HepG2 (cell line): ENCODE results near the gene S100A13. TPM values are rescaled to one million over a fixed set of nuclear protein-coding genes. Genes with fewer than 3 reads are reported as not detected.

ENCODE experiments used
- ARID4A ChIP-seq: sonication (generic); formaldehyde crosslinking; IDR thresholded peaks from 2 replicates; pipeline ENCODE4 v1.5.0; 2020; ENCODE audit warnings: mild to moderate bottlenecking, missing genetic modification reagents, borderline replicate concordance
- DBP ChIP-seq: sonication (generic); formaldehyde crosslinking; IDR thresholded peaks from 2 replicates; pipeline ENCODE4 v1.4.0; 2020; ENCODE audit warnings: missing genetic modification reagents; ENCODE audit errors: not compliant biosample characterization
- E2F1 ChIP-seq: sonication (generic); formaldehyde crosslinking; IDR thresholded peaks from 2 replicates; pipeline ENCODE4 v1.5.0; 2020; ENCODE audit warnings: missing genetic modification reagents
- GATAD2A ChIP-seq: IDR thresholded peaks from 2 replicates; pipeline ENCODE4 v1.6.1; 2016
- HNF4A ChIP-seq: sonication (generic); formaldehyde crosslinking; IDR thresholded peaks from 2 replicates; pipeline ENCODE4 v1.4.0; 2020; ENCODE audit warnings: missing genetic modification reagents
- JUN ChIP-seq: sonication (generic); formaldehyde crosslinking; IDR thresholded peaks from 2 replicates; pipeline ENCODE4 v1.4.0; 2020; ENCODE audit warnings: mild to moderate bottlenecking, missing genetic modification reagents
- KLF9 ChIP-seq: IDR thresholded peaks from 2 replicates; pipeline ENCODE4 v1.6.1; 2016; ENCODE audit warnings: low read depth
- PHF20 ChIP-seq: sonication (generic); formaldehyde crosslinking; IDR thresholded peaks from 2 replicates; pipeline ENCODE4 v1.5.0; 2020; ENCODE audit warnings: mild to moderate bottlenecking, missing genetic modification reagents
- PPARG ChIP-seq: conservative IDR thresholded peaks from 2 replicates; pipeline ENCODE4 v1.6.1; 2016; ENCODE audit warnings: missing biosample characterization, missing genetic modification reagents
- PRPF4 ChIP-seq: fragments of 200-400 bp; formaldehyde crosslinking; IDR thresholded peaks from 2 replicates; pipeline ENCODE4 v1.6.1; 2016; ENCODE audit warnings: low read length, low read depth; ENCODE audit not compliant: poor library complexity, severe bottlenecking
- RCOR2 ChIP-seq: IDR thresholded peaks from 2 replicates; pipeline ENCODE4 v1.6.1; 2016; ENCODE audit warnings: missing biosample characterization, missing genetic modification reagents
- SALL1 ChIP-seq: sonication (generic); formaldehyde crosslinking; IDR thresholded peaks from 2 replicates; pipeline ENCODE4 v1.8.0; 2022; ENCODE audit warnings: mild to moderate bottlenecking, missing genetic modification reagents
- ZBTB25 ChIP-seq: IDR thresholded peaks from 2 replicates; pipeline ENCODE4 v1.6.1; 2018; ENCODE audit warnings: missing genetic modification reagents
- ZMYM4 ChIP-seq: sonication (generic); formaldehyde crosslinking; IDR thresholded peaks from 2 replicates; pipeline ENCODE4 v1.8.1; 2023; ENCODE audit warnings: mild to moderate bottlenecking, missing genetic modification reagents
- ZNF44 ChIP-seq: sonication (generic); formaldehyde crosslinking; IDR thresholded peaks from 2 replicates; pipeline ENCODE4 v1.5.1; 2020; ENCODE audit warnings: mild to moderate bottlenecking, missing genetic modification reagents
- ZNF543 ChIP-seq: sonication (generic); formaldehyde crosslinking; IDR thresholded peaks from 2 replicates; pipeline ENCODE4 v1.4.0; 2020; ENCODE audit warnings: mild to moderate bottlenecking, missing genetic modification reagents
- ZNF558 ChIP-seq: sonication (generic); formaldehyde crosslinking; IDR thresholded peaks from 2 replicates; pipeline ENCODE4 v1.9.0; 2022; ENCODE audit warnings: mild to moderate bottlenecking, missing genetic modification reagents, borderline replicate concordance
- ZNF564 ChIP-seq: sonication (generic); formaldehyde crosslinking; IDR thresholded peaks from 2 replicates; pipeline ENCODE4 v1.8.1; 2023; ENCODE audit warnings: mild to moderate bottlenecking, missing genetic modification reagents
- ZNF577 ChIP-seq: sonication (generic); formaldehyde crosslinking; IDR thresholded peaks from 2 replicates; pipeline ENCODE4 v1.4.0; 2020; ENCODE audit warnings: mild to moderate bottlenecking, low read depth, missing genetic modification reagents, borderline replicate concordance
- ZNF678 ChIP-seq: sonication (generic); formaldehyde crosslinking; IDR thresholded peaks from 2 replicates; pipeline ENCODE4 v1.4.0; 2020; ENCODE audit warnings: mild to moderate bottlenecking, missing genetic modification reagents
- ZSCAN12 ChIP-seq: sonication (generic); formaldehyde crosslinking; IDR thresholded peaks from 2 replicates; pipeline ENCODE4 v1.9.0; 2021; ENCODE audit warnings: mild to moderate bottlenecking, missing genetic modification reagents
- ZSCAN25 ChIP-seq: sonication (generic); formaldehyde crosslinking; IDR thresholded peaks from 2 replicates; pipeline ENCODE4 v1.8.0; 2022; ENCODE audit warnings: mild to moderate bottlenecking, missing genetic modification reagents
- polyA plus RNA-seq, 8 experiments: library from polyadenylated mRNA; depleted of rRNA in 3 of 8; stranded (reverse) in 7 of 8; unstranded in 1 of 8; fragments of >200 nt; fragmentation: Illumina TruSeq in 4 of 8; extraction: Trizol in 4 of 8; gene quantifications; 2 replicates each; pipeline versions ENCODE4 v1.2.1 to v1.2.3, GENCODE V29; 2011 to 2016; ENCODE audit warnings: low read depth in 4 of 8, missing spikeins in 1 of 8, mixed read lengths in 1 of 8; ENCODE audit not compliant: insufficient read depth in 1 of 8
- total RNA-seq, 5 experiments: library from RNA; depleted of rRNA; stranded (reverse); fragments of >200 nt; fragmentation: Illumina TruSeq; extraction: Trizol; gene quantifications; 2 replicates each; pipeline ENCODE4 v1.2.3, GENCODE V29; 2016; ENCODE audit warnings: low read depth in 1 of 5

S100A13 gene
- total and polyA plus RNA-seq, 2 of the 13 experiments (the other 11 are each of a cell fraction or from before 2014, with no cell fraction given), result 89.5 to 172 TPM

- TF ChIP-seq E2F1, result peak; percentile 93
- TF ChIP-seq ZSCAN25 (CRISPR knock-in tag), result peak; percentile 73; the same call in 1 of the 2 replicates
- TF ChIP-seq DBP (CRISPR knock-in tag), result no peak
- peak; percentile 44 for TF ChIP-seq PRPF4
- no peak for TF ChIP-seq ZSCAN12 (CRISPR knock-in tag)
- peak; percentile 89 for TF ChIP-seq ZMYM4 (CRISPR knock-in tag)
- TF ChIP-seq ARID4A (CRISPR knock-in tag), result peak; percentile 94
- no peak for TF ChIP-seq ZNF44 (CRISPR knock-in tag)
- no peak for TF ChIP-seq ZNF558 (CRISPR knock-in tag)
- peak; percentile 87 for TF ChIP-seq SALL1 (CRISPR knock-in tag)
- TF ChIP-seq ZNF564 (CRISPR knock-in tag), result peak; percentile 58; the same call in 1 of the 2 replicates
- TF ChIP-seq PPARG (CRISPR knock-in tag), result no peak
- peak; percentile 63; the same call in 1 of the 2 replicates for TF ChIP-seq ZBTB25
- TF ChIP-seq ZNF678 (CRISPR knock-in tag), result no peak
- TF ChIP-seq JUN, result peak; percentile 79
- no peak for TF ChIP-seq ZNF577
- no peak for TF ChIP-seq KLF9 (CRISPR knock-in tag)
- peak; percentile 53; the same call in 1 of the 2 replicates for TF ChIP-seq GATAD2A (CRISPR knock-in tag)
- TF ChIP-seq RCOR2 (CRISPR knock-in tag), result no peak
- TF ChIP-seq PHF20 (CRISPR knock-in tag), result peak; percentile 69
- TF ChIP-seq HNF4A (CRISPR knock-in tag), result no peak
- TF ChIP-seq ZNF543 (CRISPR knock-in tag), result peak; percentile 68; the same call in 1 of the 2 replicates
Observed at GRCh38 chr1:153633754-153634665, 6.7 kb upstream of the S100A13 start, which contains the start of gene CHTOP (continued).
